Ascending aorta (tissue), 2 donors: Measurements from ENCODE around the gene FAM3B. TPM values are rescaled to one million over a fixed set of nuclear protein-coding genes. Genes with fewer than 3 reads are reported as not detected.
"Not testable (repeated sequence)": the region's sequence is repeated elsewhere in the genome, so short reads cannot be mapped to it uniquely, and the experiment has no call there.

Source experiments
- DNase-seq, 2 donors: peaks; one replicate each; pipeline ENCODE4 v3.0.0-alpha.2; 2019; ENCODE audit warnings: low spot score in 2 of 2
- H3K27ac ChIP-seq, 2 donors: fragments of 200-600 bp; sonication (generic); one replicate each; pipeline ENCODE4 v1.5.1; 2016 to 2017; ENCODE audit warnings: mild to moderate bottlenecking in 1 of 2
- H3K27me3 ChIP-seq: fragments of 200-600 bp; sonication (generic); one replicate; pipeline ENCODE4 v1.5.1; 2017
- H3K36me3 ChIP-seq, 2 donors: fragments of 200-600 bp; sonication (generic); one replicate each; pipeline ENCODE4 v1.5.1; 2016
- H3K4me1 ChIP-seq, 2 donors: fragments of 200-600 bp; sonication (generic); one replicate each; pipeline ENCODE4 v1.5.1; 2016 to 2017; ENCODE audit warnings: mild to moderate bottlenecking in 1 of 2
- H3K4me3 ChIP-seq, 2 donors: fragments of 200-600 bp; sonication (generic); one replicate each; pipeline ENCODE4 v1.5.1; 2016 to 2017; ENCODE audit warnings: mild to moderate bottlenecking in 1 of 2
- H3K9me3 ChIP-seq, 2 donors: fragments of 200-600 bp; sonication (generic); one replicate each; pipeline ENCODE4 v1.5.1; 2016
- intact Hi-C: fragments of 100-400 bp; cut with DNase I; formaldehyde crosslinking; loops from one replicate; pipeline ENCODE4 v1.15.1; 2023
- total RNA-seq: library from RNA; depleted of rRNA; stranded (reverse); fragments of >200 nt; gene quantifications from one replicate; pipeline ENCODE4 v1.1.0, GENCODE V29; 2016
- TF ChIP-seq, protein P1 (sequence below), 3 experiments: fragments of 200-600 bp in 2 of 3; fragments of 450-650 bp in 1 of 3; sonication (generic) in 2 of 3; IDR thresholded peaks; one replicate each; pipeline ENCODE4 v1.5.1; 2016 to 2019; ENCODE audit warnings: antibody characterized with exemption in 3 of 3, mild to moderate bottlenecking in 1 of 3, moderate library complexity in 1 of 3

The FAM3B gene
- total RNA-seq, 1 donor from 2014 or later, result not detected

DNA sequence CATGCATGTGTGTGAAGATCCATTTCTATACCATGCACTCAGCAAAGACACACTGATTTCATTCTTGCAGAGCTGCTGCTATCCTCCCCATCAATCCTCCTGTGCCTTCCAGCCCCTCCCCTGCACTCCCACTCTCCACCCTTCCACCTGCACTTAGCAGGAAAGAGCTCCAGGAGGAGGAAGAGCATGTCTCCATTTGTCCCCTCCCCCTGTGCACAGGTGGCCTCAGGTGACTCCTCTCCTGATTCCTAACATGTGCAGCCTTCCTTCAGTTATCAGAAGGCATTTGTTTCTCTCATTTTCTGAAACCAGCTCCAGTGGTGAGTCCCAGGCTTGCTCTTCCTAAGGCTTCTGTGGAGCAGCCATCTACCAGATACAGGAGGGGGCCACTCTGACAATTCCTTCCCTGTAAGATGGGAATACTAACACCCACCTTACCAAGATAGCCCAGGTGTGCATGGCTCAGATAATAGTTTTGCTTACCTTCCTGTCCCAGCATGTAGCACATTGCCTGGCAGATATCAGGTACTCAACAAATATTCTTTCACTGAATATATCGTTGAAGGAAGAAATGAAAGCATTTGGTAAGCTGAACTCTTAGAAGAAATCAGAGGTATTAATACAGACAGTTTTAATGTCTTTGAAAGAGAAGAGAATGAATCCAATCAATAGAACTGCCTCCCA, 21.9 kb upstream of the FAM3B start:
- TF ChIP-seq, protein P1, sequence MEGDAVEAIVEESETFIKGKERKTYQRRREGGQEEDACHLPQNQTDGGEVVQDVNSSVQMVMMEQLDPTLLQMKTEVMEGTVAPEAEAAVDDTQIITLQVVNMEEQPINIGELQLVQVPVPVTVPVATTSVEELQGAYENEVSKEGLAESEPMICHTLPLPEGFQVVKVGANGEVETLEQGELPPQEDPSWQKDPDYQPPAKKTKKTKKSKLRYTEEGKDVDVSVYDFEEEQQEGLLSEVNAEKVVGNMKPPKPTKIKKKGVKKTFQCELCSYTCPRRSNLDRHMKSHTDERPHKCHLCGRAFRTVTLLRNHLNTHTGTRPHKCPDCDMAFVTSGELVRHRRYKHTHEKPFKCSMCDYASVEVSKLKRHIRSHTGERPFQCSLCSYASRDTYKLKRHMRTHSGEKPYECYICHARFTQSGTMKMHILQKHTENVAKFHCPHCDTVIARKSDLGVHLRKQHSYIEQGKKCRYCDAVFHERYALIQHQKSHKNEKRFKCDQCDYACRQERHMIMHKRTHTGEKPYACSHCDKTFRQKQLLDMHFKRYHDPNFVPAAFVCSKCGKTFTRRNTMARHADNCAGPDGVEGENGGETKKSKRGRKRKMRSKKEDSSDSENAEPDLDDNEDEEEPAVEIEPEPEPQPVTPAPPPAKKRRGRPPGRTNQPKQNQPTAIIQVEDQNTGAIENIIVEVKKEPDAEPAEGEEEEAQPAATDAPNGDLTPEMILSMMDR (IDR thresholded peaks at IDR 0.05), result no peak
- H3K27me3 ChIP-seq, result no peaks in the 10 kb centered on the region
- no peaks in the 10 kb centered on the region for H3K4me1 ChIP-seq
- DNase-seq, result no peak
- H3K27ac ChIP-seq, result no peak overlapping the region
- H3K36me3 ChIP-seq, result no peaks in the 10 kb centered on the region
- intact Hi-C loops, result no loop called here
- no peak overlapping the region for H3K4me3 ChIP-seq
- H3K9me3 ChIP-seq, result no peaks in the 10 kb centered on the region

DNA sequence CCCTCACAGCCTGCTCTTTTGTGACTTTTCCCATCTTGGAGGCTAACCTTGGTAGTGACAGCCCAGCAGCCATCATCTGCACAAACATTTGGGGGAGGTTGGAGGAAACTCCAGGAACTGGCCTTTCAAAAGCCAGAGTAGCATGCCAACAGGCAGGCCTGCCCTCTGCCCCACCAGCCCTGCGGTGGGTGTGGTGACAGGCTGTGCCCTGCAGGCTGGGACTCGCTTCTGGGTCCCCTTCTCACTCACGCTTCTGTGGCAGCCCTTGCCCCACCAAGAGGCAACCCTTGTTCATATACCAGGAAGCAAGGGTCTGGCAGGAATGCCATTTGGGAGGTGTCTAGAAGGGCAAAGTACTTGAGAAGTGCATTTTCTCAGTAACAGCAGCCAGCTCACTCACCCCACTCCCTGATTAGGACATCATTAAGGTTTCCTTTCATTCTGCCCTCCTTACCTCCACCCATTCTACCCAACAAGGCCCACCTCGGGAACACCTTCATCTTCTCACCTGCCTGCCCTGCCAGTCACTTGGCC, 20.8 kb upstream of the FAM3B start:
- no peaks in the 10 kb centered on the region for H3K4me1 ChIP-seq
- H3K27ac ChIP-seq, result no peak overlapping the region
- H3K9me3 ChIP-seq, result no peaks in the 10 kb centered on the region
- TF ChIP-seq, protein P1 (IDR thresholded peaks at IDR 0.05), result no peak
- no peak for DNase-seq
- H3K27me3 ChIP-seq, result no peaks in the 10 kb centered on the region
- intact Hi-C loops, result no loop called here
- no peak overlapping the region for H3K4me3 ChIP-seq
- H3K36me3 ChIP-seq, result no peaks in the 10 kb centered on the region

DNA sequence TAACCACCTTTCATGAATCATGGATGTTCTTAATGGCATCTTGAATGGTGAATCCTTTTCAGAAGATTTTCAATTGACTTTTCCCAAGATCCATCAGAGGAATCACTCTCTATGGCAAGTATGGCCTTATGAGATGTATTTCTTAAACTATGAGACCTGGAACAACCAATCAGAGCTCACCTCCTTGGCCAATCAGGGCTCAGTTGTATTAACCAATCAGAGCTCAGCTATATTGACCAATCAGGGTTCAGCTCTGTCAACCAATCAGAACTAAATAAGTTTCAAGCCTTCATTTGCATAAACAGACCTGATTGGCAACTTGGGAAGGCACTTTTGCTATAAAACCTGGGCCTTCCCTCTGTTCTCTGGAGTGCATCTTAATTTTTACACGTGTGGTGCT, 13.6 kb upstream of the FAM3B start:
- DNase-seq, result no peak
- H3K27ac ChIP-seq, result no peak overlapping the region
- intact Hi-C loops, result no loop called here
- no peaks in the 10 kb centered on the region for H3K27me3 ChIP-seq
- H3K9me3 ChIP-seq, result peaks cover 0 to 9% of the 10 kb centered on the region in 2 donors
- TF ChIP-seq, protein P1 (IDR thresholded peaks at IDR 0.05), result no peak
- no peaks in the 10 kb centered on the region for H3K4me1 ChIP-seq
- no peaks in the 10 kb centered on the region for H3K36me3 ChIP-seq
- H3K4me3 ChIP-seq, result no peak overlapping the region

DNA sequence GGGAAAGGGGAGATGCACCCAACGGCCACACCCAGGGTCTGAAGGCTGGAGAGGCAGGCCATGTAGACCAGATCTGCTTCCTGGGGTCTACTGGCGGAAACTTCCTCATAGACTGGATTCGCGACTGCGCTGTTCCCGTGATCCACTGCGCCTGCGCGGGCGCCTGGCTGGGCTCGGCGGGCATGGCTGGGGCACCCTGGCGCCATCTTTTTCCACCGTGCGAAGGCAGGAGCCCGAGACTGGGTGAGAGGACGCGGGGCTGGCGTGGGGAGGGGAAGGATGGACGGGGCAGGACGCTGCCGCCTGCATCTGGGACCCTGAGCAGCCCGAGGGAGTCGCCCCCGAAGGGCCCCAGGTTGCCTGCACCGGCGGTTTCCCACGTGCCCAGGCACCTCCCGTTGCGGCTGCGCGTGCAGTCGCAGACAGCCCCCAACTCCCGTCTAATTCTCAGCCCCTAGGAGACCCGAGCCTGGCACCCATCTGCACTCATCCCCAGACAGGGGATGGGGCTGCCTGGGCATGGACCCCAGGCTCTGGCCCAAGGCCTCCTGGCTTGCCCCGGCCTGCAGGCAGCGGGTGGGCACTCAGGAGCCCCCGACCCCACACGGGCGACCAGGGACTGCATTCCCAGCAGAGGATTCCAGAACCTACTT, 12.4 kb upstream of the FAM3B start:
- Histone ChIP-seq H3K4me1 (no peaks in the 10 kb centered on the region), H3K36me3 (no peaks in the 10 kb centered on the region), H3K9me3 (peaks cover 0 to 9% of the 10 kb centered on the region in 2 donors), H3K4me3 (no peak overlapping the region), H3K27ac (no peak overlapping the region), H3K27me3 (no peaks in the 10 kb centered on the region)
- DNase-seq, result no peak
- TF ChIP-seq, protein P1 (IDR thresholded peaks at IDR 0.05), result no peak
- intact Hi-C loops, result no loop called here

DNA sequence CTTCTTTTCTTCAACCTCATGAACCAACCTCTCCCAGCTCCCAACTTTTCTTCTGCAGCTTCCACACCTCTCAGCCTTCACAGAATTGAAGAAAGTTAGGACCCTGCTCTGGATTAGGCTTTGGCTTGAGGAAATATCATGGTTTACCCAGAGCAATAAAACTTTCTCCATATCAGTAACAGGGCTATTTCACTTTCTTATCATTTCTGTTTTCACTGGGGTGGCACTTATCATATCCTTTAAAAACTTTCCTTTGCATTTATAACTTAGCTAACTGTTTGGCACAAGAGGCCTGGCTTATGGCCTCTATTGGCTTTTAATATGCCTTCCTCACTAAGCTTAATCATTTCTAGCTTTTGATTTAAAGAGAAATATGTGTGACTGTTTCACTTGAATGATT, 9.4 kb upstream of the FAM3B start:
- Histone ChIP-seq H3K9me3 (peaks cover 0 to 2% of the 10 kb centered on the region in 2 donors), H3K27me3 (no peaks in the 10 kb centered on the region), H3K27ac (no peak overlapping the region), H3K4me3 (no peak overlapping the region), H3K36me3 (no peaks in the 10 kb centered on the region), H3K4me1 (no peaks in the 10 kb centered on the region)
- no peak for DNase-seq
- TF ChIP-seq, protein P1 (IDR thresholded peaks at IDR 0.05), result no peak
- intact Hi-C loops, result no loop called here

DNA sequence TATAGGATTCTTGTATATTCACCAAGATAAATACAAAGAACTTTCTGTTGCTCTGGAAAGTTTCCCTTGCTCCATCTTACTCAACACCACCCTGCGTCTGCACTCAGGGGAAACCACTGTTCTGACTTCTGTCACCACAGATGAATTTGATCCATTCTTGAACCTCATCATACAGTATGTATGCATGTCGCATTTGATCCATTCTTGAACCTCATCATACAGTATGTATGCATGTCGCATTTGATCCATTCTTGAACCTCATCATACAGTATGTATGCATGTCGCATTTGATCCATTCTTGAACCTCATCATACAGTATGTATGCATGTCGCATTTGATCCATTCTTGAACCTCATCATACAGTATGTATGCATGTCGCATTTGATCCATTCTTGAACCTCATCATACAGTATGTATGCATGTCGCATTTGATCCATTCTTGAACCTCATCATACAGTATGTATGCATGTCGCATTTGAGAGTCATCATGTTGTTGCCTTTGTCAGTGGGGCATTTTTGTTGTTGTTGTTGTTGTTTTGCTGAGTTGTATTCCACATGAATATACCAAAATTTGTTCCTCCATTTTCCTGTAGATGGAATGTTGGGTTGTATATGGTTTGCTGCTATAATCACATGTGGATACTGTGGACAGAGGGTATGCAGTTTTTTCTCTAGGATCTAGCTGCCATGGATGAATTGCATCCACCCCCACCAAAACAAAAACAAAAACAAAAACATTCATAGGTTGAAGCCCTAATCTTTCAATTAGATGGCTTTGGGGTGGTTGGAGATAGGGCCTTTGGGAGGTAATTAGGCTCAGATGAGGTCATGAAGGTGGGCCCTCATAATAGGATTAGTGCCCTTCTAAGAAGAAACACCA, 3.1 kb upstream of the FAM3B start:
- H3K36me3 ChIP-seq, H3K9me3 ChIP-seq, DNase-seq, intact Hi-C loops, H3K4me3 ChIP-seq, H3K27me3 ChIP-seq, H3K27ac ChIP-seq, H3K4me1 ChIP-seq: not testable (repeated sequence)
